ENCODE results near the gene NKX6-1. TPM values are rescaled to one million over a fixed set of nuclear protein-coding genes. Genes with fewer than 3 reads are reported as not detected.

The NKX6-1 gene
- total and polyA plus RNA-seq, 9 of the 15 experiments (the other 6 are each of a cell fraction or from before 2014, with no cell fraction given) = not detected

GRCh38 chr4:84501202-84501503, 2.1 kb upstream of the NKX6-1 start:
- in situ Hi-C loops (cut with MboI) (loop anchor here (10.0 to 25.0 kb wide), 2 partner anchors 856 to 989 kb away; no protein-coding TSS in a partner anchor), intact Hi-C loops (cut with micrococcal nuclease) (loop anchor here (10.0 kb wide), 3 partner anchors 346 to 996 kb away; no protein-coding TSS in a partner anchor)
- H3K27me3 ChIP-seq (ENCODE audit: control insufficient read depth in 2 of 2, insufficient read depth in 2 of 2, low read length in 2 of 2) = peaks cover 33 to 54% of the 10 kb centered on the region in 2 experiments
- FAIRE-seq = no peak
- ChIA-PET POLR2A (no interaction called here), CTCF (ENCODE audit: low intra/inter-chr PET ratio) (no interaction called here)
- no peaks in the 10 kb centered on the region for H3K36me3 ChIP-seq (ENCODE audit: control insufficient read depth, insufficient read depth, low read length)
- no peaks in the 10 kb centered on the region for H3K9me3 ChIP-seq (replicated peaks; ENCODE audit: control insufficient read depth, insufficient read depth, low read depth, low read length)
- H3K4me1 ChIP-seq (replicated peaks in 1 of 2; ENCODE audit: control insufficient read depth in 2 of 2, insufficient read depth in 2 of 2, low read length in 2 of 2) = peaks cover 0 to 25% of the 10 kb centered on the region in 2 experiments; a peak in 2 of 5 replicates
- no TSS peak for BruUV-seq (replicated peaks)
- no peak for ATAC-seq
- H2AFZ ChIP-seq (ENCODE audit: low read depth, low read length) = no peak overlapping the region
- no peaks in the 10 kb centered on the region for H3K79me2 ChIP-seq (ENCODE audit: control insufficient read depth, insufficient read depth, low read length)
- no peaks in the 10 kb centered on the region for H4K20me1 ChIP-seq (replicated peaks; ENCODE audit: control insufficient read depth, insufficient read depth, low read length)
- DNase-seq (ENCODE audit: extremely low read depth in 1 of 4, low spot score in 3 of 4) = no peak
- no peak overlapping the region for H3K9ac ChIP-seq (ENCODE audit: insufficient read depth in 1 of 2, low read depth in 2 of 2, low read length in 2 of 2)
- H3K4me3 ChIP-seq = no peak overlapping the region
- no peaks in the 10 kb centered on the region for H3K9me1 ChIP-seq (ENCODE audit: control insufficient read depth, insufficient read depth, low read length)
- H3K27ac ChIP-seq (ENCODE audit: extremely low read depth, low read depth, low read length) = no peak overlapping the region
- H3K4me2 ChIP-seq (ENCODE audit: insufficient read depth, low read length) = no peak overlapping the region
- TF ChIP-seq NR1H2 (CRISPR knock-in tag; IDR thresholded peaks at IDR 0.05) (no peak), NCOA6 (IDR thresholded peaks at IDR 0.05) (no peak), FOXO4 (CRISPR knock-in tag; IDR thresholded peaks at IDR 0.05) (no peak), USF1 (CRISPR knock-in tag; IDR thresholded peaks at IDR 0.05) (no peak), SIRT6 (IDR thresholded peaks at IDR 0.05; ENCODE audit: low read depth, low read length) (no peak), SMC3 (conservative IDR thresholded peaks at IDR 0.05; ENCODE audit: insufficient read depth, low read depth, low read length) (no peak)
- under 1% methylated on average over 9 of the region's 10 CpGs for WGBS (ENCODE audit: insufficient coverage, low coverage, missing lambda C conversion rate)
